ENCODE measurements around the gene TXNDC5. TPM values are rescaled to one million over a fixed set of nuclear protein-coding genes. Genes with fewer than 3 reads are reported as not detected.

Gene TXNDC5
- total RNA-seq, 1 experiment from 2014 or later = 162 TPM

GRCh38 chr6:7879043-7879442 lies 31.5 kb downstream of the TXNDC5 start:
- Histone ChIP-seq H2AFZ (ENCODE audit: low read depth, low read length, poor library complexity, severe bottlenecking) (no peak overlapping the region), H3K79me2 (ENCODE audit: insufficient read depth, low read length) (no peaks in the 10 kb centered on the region), H3K27me3 (ENCODE audit: insufficient read depth, low read length) (no peaks in the 10 kb centered on the region), H3K4me1 (ENCODE audit: control insufficient read depth in 1 of 2, insufficient read depth in 2 of 2, low read length in 2 of 2) (no peaks in the 10 kb centered on the region), H4K20me1 (ENCODE audit: insufficient read depth) (no peaks in the 10 kb centered on the region), H3K4me3 (replicated peaks in 1 of 2; ENCODE audit: low read depth in 1 of 2, low read length in 2 of 2) (no peak overlapping the region), H3K27ac (ENCODE audit: low read depth, low read length) (no peak overlapping the region), H3K9me2 (ENCODE audit: insufficient read depth) (no peaks in the 10 kb centered on the region), H3K9me3 (ENCODE audit: control insufficient read depth in 1 of 2, insufficient read depth in 1 of 2, low read depth in 1 of 2, low read length in 2 of 2) (no peaks in the 10 kb centered on the region), H3K9ac (ENCODE audit: low read length) (no peak overlapping the region), H3K4me2 (ENCODE audit: low read length) (no peak overlapping the region), H3K36me3 (ENCODE audit: control insufficient read depth in 1 of 2, insufficient read depth in 2 of 2, low read length in 2 of 2) (peaks cover 26 to 28% of the 10 kb centered on the region in 2 experiments)
- ATAC-seq = no peak
- no TSS peak for BruUV-seq (replicated peaks)
- RAD21 ChIA-PET (ENCODE audit: low non-redundant PET in 1 of 2, low total read pairs in 2 of 2, uncharacterized antibody in 2 of 2, unreplicated experiment in 2 of 2) = interaction anchor here in 1 of 2 experiments (0.9 kb wide), 1 partner anchor 65 kb away, joined by 3 read pairs; no protein-coding TSS in a partner anchor
- POLR2A ChIA-PET = no interaction called here
- intact Hi-C loops (cut with micrococcal nuclease) = no loop called here
- no peak for DNase-seq (ENCODE audit: low read depth, low spot score)
- CTCF ChIA-PET = no interaction called here
- TF ChIP-seq CTCF (IDR thresholded peaks at IDR 0.05 in 2 of 3, conservative IDR thresholded peaks at IDR 0.05 in 1 of 3; ENCODE audit: borderline replicate concordance in 1 of 3, insufficient read depth in 1 of 3, low read depth in 2 of 3, low read length in 2 of 3) = no peak
- TF ChIP-seq REST (IDR thresholded peaks at IDR 0.05; ENCODE audit: low read depth) = no peak
- TF ChIP-seq ZNF274 (IDR thresholded peaks at IDR 0.05; ENCODE audit: low read depth, low read length) = no peak
- no peak for TF ChIP-seq ELF1 (IDR thresholded peaks at IDR 0.05; ENCODE audit: borderline replicate concordance, low read depth)
- no peak for TF ChIP-seq MAX (IDR thresholded peaks at IDR 0.05)
- no peak for TF ChIP-seq TCF7L2 (IDR thresholded peaks at IDR 0.05; ENCODE audit: borderline replicate concordance, extremely low read depth, insufficient read depth, insufficient read length)
- TF ChIP-seq SP1 (IDR thresholded peaks at IDR 0.05; ENCODE audit: low read depth) = no peak
- TF ChIP-seq CEBPB (IDR thresholded peaks at IDR 0.05; ENCODE audit: low read depth) = no peak
- TF ChIP-seq ZFX (IDR thresholded peaks at IDR 0.05) = no peak
- no peak for TF ChIP-seq FOSL1 (IDR thresholded peaks at IDR 0.05; ENCODE audit: low read depth)
- TF ChIP-seq JUND (IDR thresholded peaks at IDR 0.05) = no peak
- no peak for TF ChIP-seq YY1 (IDR thresholded peaks at IDR 0.05; ENCODE audit: extremely low read depth, insufficient replicate concordance, low read depth, low read length)
- no peak for TF ChIP-seq EGR1 (IDR thresholded peaks at IDR 0.05; ENCODE audit: low read depth)
- no peak for TF ChIP-seq POLR2A (IDR thresholded peaks at IDR 0.05; ENCODE audit: borderline replicate concordance, extremely low read depth, insufficient read depth, insufficient read length)
- TF ChIP-seq POLR2AphosphoS5 (IDR thresholded peaks at IDR 0.05; ENCODE audit: low read depth, low read length) = no peak
- no peak for TF ChIP-seq EZH2 (IDR thresholded peaks at IDR 0.05)
- TF ChIP-seq EZH2phosphoT487 (IDR thresholded peaks at IDR 0.05; ENCODE audit: borderline replicate concordance) = no peak
